CD4-positive, alpha-beta T cell treated with Interleukin-2 at 100 ng/mL for 4 hours (primary cell): Measurements from ENCODE around the gene INO80C.
"Not testable (repeated sequence)": the region's sequence is repeated elsewhere in the genome, so short reads cannot be mapped to it uniquely, and the experiment has no call there.

ENCODE experiments used
- DNase-seq: peaks from one replicate; pipeline ENCODE4 v3.0.0-alpha.2; 2020; ENCODE audit warnings: low spot score

INO80C gene

GRCh38 chr18:35458677-35459441, 38.9 kb downstream of the INO80C start:
- DNase-seq = no peak

- DNase-seq = no peak
Measured at GRCh38 chr18:35458271-35458670, 39.5 kb downstream of the INO80C start.

GRCh38 chr18:35457140-35457704, 40.5 kb downstream of the INO80C start:
- no peak for DNase-seq

- DNase-seq = no peak
Measured at GRCh38 chr18:35455926-35456763, 41.6 kb downstream of the INO80C start.

DNA sequence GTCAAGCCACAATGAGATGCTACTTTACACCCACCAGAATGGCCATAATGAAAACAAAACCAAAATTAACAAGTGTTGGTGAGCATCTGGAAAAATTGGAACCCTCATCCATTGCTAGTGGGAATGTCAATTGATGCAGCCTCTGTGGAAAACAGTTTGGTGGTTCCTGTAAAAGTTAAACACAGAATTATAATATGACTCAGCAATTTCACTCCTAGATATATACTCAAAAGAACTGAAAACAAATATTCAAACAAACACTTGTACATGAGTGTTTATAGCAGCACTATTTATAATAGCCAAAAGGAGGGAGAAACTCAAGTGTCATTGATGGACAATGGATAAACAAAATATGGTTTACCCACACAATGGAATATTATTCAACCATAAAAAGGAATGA, 43.0 kb downstream of the INO80C start:
- no peak for DNase-seq

DNA sequence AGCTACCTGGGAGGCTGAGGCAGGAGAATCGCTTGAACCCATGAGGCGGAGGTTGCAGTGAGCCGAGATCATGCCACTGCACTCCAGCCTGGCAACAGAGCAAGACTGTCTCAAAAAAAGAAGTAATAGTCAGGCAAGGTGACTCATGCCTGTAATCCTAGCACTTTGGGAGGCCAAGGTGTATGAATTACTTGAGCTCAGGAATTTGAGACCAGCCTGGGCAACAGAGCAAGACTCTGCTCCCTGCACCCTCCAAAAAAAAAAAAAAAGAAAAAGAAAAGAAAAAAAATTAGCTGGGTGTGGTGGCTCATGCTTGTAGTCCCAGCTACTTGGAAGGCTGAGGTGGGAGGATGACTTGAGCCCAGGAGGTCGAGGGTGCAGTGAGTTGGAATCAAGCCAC, 44.7 kb downstream of the INO80C start:
- DNase-seq = not testable (repeated sequence)

DNA sequence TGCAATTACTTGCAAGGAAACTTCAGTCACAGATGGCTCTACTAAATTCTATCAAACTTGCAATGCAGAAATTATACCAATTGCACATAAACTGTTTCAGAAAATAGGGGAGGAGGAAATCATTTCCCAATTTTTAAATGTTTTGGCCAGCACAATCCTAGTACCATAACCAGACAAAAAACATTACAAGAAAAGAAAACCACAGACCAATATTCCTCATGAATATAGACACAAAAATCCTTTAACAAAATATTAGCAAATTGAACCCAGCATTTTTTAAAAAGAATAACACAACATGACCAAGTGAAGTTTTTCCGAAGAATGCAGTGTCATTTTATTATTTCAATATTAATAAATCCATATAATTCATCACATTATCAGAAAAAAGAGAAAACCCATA, 45.8 kb downstream of the INO80C start:
- no peak for DNase-seq

GRCh38 chr18:35451032-35451431, 46.7 kb downstream of the INO80C start:
- no peak for DNase-seq

DNA sequence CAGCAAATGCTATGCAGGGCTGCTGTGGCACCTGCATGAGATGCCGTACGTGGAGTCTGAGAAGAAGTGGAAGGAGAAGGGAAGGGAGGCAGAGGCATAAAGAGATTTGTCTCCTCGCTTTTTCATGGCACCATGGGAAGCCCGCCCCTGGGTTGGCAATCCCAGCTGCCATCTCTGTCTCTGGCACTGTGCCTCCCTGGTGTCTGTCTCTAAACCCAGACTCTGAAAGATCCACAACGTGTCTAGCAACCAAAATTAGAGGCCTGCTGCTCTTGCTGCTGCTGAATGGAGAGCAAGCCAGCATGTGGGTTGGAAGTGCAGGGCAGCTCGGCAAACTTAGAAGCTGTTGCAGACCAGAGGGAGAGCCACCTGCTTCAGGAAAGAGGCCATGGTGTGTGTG, 53.1 kb downstream of the INO80C start:
- DNase-seq = no peak

GRCh38 chr18:35443847-35444246, 53.9 kb downstream of the INO80C start:
- no peak for DNase-seq

GRCh38 chr18:35443434-35443833, 54.3 kb downstream of the INO80C start:
- no peak for DNase-seq

GRCh38 chr18:35442701-35443100, 55.1 kb downstream of the INO80C start:
- no peak for DNase-seq

DNA sequence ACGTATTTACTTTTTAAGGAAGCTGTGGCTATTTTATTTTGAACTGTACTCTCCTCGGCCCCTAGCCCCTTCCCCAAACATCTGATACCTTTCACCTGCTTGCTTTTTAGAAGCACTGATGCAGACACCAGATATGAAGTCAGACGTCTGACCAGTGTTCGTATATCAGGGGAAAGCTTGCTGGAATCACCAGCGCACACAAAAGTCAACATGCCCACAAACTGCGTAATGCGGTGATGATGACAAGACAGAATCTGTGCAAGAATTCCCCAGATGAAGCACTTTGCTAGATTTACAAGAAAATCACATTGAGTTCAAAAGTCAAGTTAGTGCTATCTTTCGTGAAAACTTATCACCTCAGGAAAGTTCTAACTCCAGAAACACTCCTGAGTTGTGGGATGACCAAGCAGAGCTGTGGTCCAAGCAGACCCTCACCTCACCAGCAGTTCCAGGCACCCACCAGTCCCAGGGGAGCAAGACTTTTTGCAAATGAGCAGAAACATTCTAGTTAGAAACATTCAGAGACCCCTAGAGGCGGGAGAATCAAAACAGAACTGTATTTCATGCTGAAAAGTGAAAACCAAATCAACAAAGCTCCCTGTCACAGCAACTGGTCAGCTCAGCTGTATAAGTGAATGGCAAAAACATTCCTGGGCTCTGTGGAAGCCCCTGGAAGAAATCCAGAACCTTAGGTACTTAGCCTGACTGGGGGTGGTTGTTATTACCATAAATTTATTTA, 55.7 kb downstream of the INO80C start:
- DNase-seq = no peak

- DNase-seq = no peak
Measured at GRCh38 chr18:35438480-35439234, 59.1 kb downstream of the INO80C start.

DNA sequence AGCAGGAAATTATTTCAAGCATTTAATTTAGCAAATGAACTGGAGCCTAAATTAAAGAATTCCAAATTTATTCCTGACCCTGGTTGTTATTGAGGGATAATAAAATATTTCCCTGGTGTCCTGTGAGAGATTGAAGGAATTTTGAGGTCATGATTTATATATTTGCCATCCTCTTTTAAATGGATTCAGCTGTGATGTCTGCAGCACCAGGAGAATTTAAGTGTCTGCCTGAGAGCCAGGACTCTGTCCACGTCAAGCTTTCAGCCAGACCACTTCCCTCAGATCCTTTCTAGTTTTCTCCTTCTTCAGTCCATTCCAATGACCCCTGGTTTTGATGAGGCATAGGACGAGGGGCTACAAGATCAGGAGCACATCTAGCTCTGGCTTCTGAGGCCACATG, 59.9 kb downstream of the INO80C start:
- DNase-seq = no peak

GRCh38 chr18:35436076-35436649, 61.6 kb downstream of the INO80C start:
- DNase-seq = no peak

GRCh38 chr18:35435401-35435800, 62.4 kb downstream of the INO80C start:
- DNase-seq = no peak

DNA sequence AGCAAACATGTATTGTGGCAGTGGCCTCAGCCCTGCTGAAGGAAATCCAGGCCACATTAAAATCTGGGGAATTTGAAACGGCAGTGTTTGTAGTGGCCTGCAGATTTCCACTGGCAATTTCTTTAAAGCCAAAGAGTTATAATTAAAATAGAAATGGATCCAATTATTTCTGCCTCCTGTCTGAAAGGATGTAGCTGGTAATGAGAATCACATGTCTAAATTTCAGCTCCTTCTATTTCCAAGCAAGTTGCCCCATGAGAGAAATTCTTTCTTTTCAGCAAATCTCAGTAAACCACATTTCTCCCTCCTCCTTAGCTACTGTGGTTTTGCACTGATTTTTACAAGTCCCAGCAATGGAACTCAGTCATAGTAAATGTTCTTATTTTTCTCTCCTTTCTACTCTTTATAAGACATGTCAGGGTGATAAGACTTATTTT, 65.2 kb downstream of the INO80C start:
- DNase-seq = no peak

GRCh38 chr18:35431374-35431741, 66.4 kb downstream of the INO80C start:
- no peak for DNase-seq

GRCh38 chr18:35430721-35431373, 66.9 kb downstream of the INO80C start:
- DNase-seq = no peak

DNA sequence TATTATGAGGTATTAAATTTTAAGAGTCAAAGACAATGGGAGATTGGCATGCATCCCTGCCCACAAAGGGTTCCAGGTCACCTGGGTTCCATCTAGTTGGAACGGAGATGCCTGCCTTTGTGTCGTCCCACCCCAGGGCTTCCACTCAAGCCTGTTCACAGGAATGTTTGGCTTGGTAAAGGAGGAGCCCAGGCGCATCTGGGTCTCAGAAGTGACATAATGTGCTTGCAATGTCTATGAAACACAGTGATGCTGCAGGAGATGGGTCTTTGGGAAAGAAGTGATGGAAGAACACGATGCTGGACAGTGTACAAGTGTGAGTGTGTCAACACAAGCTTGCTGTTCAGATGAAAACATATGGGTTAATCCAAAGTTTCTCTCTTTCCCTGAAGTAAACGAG, 71.0 kb downstream of the INO80C start:
- no peak for DNase-seq
